ENCODE data around the gene TBC1D30. TPM values are rescaled to one million over a fixed set of nuclear protein-coding genes. Genes with fewer than 3 reads are reported as not detected.

The TBC1D30 gene
- total RNA-seq, 2 donors from 2014 or later: 6.9 to 17.0 TPM

- no peaks in the 10 kb centered on the region for H3K27me3 ChIP-seq
- H3K36me3 ChIP-seq: no peaks in the 10 kb centered on the region
- no peaks in the 10 kb centered on the region for H3K4me1 ChIP-seq
- DNase-seq: no peak
- no peak overlapping the region for H3K4me3 ChIP-seq
- no peaks in the 10 kb centered on the region for H3K9me3 ChIP-seq
- H3K27ac ChIP-seq: no peak overlapping the region
- intact Hi-C loops (cut with DNase I): no loop called here
- no peak for TF ChIP-seq CTCF (IDR thresholded peaks at IDR 0.05)
- H3K9ac ChIP-seq (ENCODE audit: low read depth in 2 of 2, low read length in 2 of 2): no peak overlapping the region
Observed at GRCh38 chr12:64922853-64923252, 98.4 kb downstream of the TBC1D30 start.

- no peak for DNase-seq
- H3K27me3 ChIP-seq: no peaks in the 10 kb centered on the region
- no peaks in the 10 kb centered on the region for H3K36me3 ChIP-seq
- H3K27ac ChIP-seq: no peak overlapping the region
- no peaks in the 10 kb centered on the region for H3K4me1 ChIP-seq
- intact Hi-C loops (cut with DNase I): no loop called here
- H3K9ac ChIP-seq (ENCODE audit: low read depth in 2 of 2, low read length in 2 of 2): no peak overlapping the region
- H3K4me3 ChIP-seq: no peak overlapping the region
- TF ChIP-seq CTCF (IDR thresholded peaks at IDR 0.05): no peak
- no peaks in the 10 kb centered on the region for H3K9me3 ChIP-seq
Observed at GRCh38 chr12:64923536-64923935, 99.1 kb downstream of the TBC1D30 start.

Other genes with a start within 250 kb of the TBC1D30 start
- gene RASSF3, start 214.2 kb upstream of the TBC1D30 start, total RNA-seq: 10 to 100 TPM; 52.6 to 90.3 TPM
- 10 to 100 TPM; 47.5 to 67.6 TPM for gene GNS, start 65.2 kb upstream of the TBC1D30 start, total RNA-seq